ENCODE measurements around the gene RCN1.
"Not testable (repeated sequence)": the region's sequence is repeated elsewhere in the genome, so short reads cannot be mapped to it uniquely, and the experiment has no call there.

Gene RCN1

DNA sequence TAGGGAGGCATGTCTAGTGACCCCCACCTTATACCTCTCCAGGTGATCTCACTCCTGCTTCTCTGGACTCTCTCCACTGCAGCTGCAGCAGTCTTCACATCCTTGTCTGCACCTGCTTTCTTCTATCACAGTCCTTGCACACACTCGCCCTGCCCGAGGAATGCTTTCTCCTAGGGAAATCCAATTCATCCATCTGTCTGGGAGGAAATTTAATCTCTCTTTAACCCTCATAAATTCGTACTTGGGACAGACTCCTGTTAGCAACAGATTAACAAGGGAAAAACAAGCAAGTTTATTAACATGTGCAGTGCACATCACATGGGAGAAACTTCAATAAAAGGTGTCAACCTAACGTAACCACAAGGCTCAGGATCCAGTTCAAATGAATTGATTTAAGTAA lies 11.3 kb upstream of the RCN1 start:
- no peak for DNase-seq (ENCODE audit: low spot score)

DNA sequence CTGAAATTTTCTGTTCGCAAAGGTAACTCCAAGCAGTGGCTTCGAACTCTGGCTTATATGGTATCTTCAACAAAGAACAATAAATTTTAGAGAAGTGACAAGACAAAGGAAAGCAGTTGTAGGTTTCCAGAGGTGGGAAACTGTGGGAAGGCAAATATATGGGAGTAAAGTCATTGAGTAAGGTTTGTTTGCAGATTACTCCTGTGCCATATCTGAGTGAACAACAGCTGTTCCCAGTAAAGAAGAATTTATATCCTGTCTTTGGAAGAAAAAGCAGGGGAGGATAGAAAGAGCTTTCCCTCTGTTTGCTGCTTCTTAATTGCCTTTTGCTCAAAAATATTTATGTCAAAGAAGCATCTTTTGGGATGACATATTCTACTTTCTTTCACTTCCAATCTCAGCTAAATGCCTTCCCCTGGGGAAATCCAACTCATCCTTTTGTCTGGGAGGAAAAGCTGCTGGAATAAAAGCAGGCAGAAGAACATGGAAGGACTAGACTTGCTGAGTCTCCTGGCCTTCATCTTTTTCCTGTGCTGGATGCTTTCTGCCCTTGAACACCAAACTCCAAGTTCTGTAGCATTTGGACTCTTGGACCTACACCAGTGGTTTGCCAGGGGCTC lies 10.4 kb upstream of the RCN1 start:
- DNase-seq (ENCODE audit: low spot score), result no peak

DNA sequence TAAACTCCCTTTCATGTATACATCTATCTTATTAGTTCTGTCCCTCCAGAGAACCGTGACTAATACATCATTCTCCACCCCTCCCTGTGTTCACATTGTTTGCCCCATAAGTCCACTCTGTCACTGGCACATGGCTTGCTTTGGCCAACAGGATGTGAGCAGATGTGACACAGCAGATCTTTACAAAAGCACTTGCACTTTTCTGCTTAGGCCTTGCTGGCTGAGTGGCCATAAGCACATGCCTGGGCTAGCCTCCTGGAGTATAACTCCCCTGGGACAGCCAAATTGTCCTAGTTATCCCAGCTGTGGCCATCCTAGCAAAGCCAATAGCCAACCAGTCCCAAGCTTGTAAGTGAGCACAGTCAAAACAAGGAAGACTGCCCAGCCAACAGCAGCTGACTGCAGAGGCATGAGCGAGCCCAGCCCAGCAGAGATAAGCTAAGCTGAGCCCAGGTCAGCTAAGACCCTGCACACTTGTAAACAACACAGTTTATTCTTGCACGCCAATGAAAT lies 9.7 kb upstream of the RCN1 start:
- no peak for DNase-seq (ENCODE audit: low spot score)

DNA sequence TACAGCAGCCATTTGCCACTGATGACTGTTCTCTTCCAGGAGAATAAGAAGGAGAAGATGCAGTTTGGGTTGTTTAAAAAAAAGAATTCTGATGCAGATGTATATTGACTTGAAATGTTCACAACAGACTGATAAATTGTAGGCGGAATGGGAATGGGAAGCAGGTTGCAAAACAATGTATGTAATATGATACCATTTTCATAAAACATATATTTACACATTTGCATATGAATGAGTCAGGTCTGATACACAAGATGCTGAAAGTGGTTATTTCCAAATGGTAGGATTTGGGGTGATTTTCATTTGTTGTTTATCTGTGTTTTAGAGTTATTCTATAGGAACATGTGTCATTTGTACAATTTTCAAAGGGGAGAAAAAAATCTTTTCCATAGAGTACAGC lies 9.0 kb upstream of the RCN1 start:
- no peak for DNase-seq (ENCODE audit: low spot score)

DNA sequence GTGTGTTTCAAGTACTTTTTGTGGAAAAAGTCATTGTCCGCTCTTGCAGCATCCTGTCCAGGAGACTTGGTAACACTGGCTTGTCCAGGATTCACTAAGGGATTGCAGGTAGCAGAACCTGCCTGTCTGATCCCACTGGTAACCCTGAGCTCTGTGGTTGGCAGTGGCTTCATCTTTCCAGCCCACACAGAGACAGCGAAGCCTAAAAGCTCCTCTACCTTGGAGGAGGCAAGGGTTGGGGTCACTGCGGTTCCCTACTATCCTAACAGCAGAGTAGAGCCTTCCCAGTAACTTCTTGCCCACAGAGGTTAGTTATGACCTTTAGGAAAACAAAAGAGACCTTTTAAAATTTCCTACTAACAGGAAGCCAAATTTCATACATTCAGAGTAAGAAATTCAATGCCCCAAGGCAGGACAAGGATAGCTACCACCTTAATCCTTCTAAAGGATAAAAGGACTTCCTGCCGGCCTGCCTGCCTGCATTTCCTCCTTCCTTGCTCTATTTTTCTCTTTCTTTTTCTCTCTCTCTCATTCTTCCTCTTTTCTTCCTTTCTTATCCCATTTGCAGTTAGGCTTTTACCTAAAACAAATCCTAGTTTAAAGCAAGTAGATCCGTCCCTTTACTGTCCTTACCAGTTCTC lies 8.4 kb upstream of the RCN1 start:
- no peak for DNase-seq (ENCODE audit: low spot score)

DNA sequence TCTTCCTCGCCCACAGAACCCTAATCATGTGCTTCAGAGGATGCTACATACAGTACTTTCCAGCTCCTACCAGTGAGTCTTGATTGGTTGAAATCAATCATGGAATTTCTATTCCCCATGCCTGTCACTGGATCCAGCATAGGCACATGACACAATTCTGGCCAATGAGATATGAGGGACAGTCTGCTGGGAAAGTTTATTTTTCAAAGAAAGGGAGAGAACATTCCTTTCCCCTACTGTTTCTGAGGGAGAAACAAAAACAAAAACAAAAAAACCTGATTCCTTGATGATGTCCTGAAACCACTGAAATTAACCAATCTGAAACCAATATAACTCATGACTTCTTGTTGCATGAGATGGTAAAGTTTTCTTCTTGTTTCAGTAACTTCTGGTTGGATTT lies 3.3 kb upstream of the RCN1 start:
- no peak for DNase-seq (ENCODE audit: low spot score)

DNA sequence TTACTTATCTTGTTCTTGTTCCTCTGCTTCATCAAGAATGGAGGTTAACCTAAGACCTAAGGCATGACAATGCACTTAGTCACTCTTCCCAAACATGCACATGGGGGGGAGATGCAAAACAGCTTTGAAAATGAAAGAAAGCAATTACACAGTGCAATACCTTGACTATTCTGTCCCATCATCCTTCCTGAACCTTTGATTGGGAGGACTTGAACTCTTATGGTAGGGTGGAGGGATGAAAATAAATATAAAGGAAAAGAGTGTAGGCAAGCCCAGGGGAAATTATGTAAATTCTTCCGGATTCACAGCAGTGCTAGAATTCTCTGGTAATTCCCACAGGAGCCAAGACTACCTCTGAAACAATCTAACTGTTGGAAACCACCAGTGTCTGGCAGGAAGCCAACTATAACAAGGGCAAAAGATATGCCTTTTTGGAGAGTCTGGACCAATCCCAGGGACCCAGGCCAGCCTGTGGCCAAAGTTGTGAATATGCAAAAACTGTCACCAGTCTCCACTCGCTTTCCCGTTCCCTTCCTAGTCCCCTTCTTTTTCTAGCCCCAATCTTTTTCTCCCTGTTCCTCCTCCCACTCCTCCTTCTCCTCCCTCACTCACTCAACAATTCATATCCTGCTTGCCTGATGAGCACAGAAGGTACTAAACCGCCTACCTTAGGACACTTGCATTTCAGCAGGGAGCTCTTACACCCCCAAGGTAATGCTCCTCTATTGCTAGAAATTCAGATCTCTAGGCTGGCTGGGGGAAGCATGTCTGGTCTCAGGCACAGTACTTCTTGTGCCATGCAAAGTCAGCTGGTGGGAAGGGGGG lies 2.5 kb upstream of the RCN1 start:
- DNase-seq (ENCODE audit: low spot score), result no peak

DNA sequence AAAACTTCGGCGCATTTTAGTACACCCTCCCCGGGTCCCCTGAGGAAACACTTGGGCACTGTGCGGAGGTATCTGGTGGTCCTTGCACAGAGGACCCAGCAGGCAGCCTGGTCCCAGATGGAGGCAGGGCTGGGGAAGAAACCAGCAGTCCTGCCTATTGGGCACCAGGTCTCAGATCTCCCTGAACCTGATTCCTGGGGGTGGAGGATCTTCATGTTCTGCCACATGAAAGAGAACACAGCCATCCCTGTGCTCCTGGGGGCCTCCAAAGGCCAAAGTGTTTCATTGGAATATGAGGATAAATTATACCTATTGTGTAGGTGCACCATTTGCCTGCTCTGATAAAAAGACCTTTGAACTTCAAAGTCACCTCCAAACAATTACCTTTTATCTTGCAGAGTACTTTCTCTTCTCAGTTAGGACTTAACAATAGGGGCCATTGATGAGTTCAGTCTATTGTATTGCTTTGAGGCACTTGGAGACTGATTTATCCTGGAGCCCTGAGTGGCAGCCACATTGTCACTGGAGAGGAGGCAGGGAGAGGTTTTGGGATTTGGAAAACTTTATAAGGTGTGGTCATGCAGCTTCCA lies 1.8 kb downstream of the RCN1 start:
- DNase-seq (ENCODE audit: low spot score), result no peak

DNA sequence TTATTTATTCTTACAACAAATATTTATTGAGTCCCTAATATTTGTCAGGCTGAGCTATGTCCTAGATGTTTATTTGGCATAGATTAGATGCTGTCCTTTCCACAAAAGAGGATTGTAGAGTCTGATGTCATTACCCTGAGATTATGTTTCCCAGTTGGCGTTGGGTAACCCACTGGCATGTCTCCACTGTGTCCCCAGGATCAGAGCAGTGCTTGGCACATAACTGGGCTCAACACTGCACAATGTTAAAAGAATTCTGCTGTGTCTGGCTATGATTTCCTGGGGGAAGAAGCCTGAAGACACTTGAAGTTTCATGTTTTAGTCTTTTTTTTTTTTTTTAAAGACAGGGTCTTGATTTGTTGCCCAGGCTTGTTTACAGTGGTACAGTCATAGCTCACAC lies 4.0 kb downstream of the RCN1 start:
- DNase-seq (ENCODE audit: low spot score), result no peak

DNA sequence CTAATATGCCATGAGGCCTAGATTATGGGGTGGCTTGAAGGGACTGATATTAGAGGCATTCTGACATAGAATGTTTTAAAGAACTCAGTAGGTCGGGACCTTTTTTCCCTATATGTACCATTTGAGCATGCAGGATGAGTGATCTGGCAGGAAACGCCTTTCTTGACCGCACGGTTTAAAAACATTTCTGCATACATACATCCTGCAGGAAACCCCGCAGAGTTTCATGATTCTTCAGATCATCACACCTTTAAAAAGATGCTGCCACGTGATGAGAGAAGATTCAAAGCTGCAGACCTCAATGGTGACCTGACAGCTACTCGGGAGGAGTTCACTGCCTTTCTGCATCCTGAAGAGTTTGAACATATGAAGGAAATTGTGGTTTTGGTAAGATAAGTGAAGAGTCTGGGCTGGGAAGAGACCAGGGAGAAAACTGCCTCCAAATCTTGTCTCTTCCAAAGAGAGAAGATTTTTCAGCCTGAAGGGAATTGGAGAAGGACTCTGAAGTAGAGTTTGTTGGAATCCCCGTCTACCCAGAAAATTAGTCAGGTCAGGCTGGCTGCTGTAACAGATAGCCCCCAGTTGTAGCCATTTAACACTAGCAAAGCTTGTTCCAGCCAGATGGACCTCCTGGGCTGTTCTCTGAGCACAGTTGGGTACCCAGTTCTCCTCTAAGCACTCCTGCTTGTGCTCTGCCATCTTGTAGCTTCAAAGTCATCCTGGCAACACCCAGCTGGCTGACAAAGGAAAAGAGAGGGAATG lies 7.4 kb downstream of the RCN1 start:
- DNase-seq (ENCODE audit: low spot score), result no peak

DNA sequence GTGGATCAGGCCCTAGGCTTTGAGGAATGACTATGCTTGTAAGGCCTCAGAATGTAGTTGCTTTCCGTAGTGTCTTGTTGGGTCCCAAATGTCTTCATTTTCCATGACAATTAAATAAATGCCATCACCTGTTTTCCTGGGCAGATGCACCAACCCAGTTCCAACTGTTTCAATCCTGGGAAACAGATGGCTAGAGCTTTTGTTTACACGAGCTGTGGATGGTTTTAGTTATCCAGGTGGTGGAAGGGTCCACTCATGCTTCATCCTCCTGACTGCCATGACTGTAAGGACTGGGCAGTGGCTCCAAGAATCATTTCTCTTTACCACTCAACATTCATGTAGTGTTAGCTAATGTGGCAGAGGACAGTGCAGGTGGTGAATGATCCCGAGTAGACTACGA lies 8.6 kb downstream of the RCN1 start:
- DNase-seq (ENCODE audit: low spot score), result no peak

DNA sequence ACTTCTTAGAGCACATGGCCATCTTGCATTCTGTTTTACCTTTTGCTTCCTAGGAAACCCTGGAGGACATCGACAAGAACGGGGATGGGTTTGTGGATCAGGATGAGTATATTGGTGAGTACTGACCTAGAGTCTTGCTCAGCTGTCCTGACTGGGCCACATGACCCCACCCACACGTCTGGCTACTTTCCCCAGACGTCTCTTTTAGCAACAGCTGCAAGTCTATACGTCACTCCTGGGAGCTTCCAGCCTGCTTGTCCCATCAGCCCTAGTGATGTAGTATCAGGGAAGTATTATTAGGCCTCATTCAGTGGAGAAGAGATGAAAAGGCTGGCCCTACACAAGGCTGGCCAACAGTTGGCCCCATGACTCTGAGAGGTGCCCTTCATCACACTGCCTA lies 9.6 kb downstream of the RCN1 start:
- DNase-seq (ENCODE audit: low spot score), result no peak

DNA sequence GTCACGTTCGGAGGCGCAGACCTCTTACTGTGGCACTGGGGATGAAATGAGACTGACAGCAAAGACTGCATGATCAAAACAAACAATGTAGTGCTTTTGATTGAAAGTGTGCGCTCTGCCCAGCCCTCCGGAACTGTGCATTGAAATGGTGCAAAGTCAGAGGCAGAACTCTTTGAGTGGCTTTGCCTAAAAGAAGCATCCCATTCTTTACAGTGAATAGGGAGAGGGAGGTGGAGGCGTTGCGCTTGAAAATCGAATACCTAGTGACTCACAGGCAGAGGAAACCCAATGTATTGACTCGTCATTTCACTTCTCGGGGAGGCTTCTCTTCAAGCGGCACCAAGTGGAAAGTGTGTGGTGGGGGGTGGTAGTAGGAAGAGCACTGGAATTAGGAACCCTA lies 10.9 kb downstream of the RCN1 start:
- no peak for DNase-seq (ENCODE audit: low spot score)

DNA sequence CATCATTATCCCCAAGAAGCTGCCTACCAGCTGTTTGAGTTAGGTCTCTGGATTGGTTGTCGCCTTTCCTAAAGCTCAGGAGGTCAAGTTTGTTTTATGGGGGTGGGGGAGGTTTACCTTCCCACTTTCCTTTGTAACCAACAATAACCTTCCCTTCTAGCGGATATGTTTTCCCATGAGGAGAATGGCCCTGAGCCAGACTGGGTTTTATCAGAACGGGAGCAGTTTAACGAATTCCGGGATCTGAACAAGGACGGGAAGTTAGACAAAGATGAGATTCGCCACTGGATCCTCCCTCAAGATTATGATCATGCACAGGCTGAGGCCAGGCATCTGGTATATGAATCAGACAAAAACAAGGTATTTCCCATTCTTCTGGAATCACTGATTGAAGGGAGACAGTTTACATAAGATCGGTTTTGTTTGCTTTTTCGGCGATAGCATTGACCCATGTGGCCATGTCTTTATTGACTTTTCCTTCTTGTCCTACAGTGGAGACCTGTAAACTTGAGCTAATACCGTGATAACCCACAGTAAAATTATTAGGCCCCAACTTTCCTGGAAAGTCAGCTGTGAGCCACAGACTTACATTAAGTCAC lies 12.3 kb downstream of the RCN1 start:
- not testable (repeated sequence) for DNase-seq (ENCODE audit: low spot score)

DNA sequence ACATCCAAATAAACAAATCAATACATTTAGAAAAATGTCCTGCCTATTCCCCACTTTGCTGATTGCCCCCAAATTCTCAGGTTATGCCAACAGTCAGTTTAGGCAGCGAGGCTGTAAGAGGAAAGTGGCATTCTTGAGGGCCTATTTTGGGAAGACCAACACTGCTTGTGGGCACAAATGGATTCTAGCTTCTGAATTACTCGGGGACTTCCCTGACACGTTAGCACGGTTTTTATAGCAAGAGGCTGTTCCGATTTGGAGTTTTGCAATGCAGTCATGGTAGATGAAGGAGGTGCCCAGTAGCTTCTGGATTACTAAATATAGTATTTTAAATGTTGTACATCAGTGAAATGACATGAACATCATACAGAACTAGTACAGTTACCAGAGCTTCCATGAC lies 13.1 kb downstream of the RCN1 start:
- DNase-seq (ENCODE audit: low spot score), result no peak

DNA sequence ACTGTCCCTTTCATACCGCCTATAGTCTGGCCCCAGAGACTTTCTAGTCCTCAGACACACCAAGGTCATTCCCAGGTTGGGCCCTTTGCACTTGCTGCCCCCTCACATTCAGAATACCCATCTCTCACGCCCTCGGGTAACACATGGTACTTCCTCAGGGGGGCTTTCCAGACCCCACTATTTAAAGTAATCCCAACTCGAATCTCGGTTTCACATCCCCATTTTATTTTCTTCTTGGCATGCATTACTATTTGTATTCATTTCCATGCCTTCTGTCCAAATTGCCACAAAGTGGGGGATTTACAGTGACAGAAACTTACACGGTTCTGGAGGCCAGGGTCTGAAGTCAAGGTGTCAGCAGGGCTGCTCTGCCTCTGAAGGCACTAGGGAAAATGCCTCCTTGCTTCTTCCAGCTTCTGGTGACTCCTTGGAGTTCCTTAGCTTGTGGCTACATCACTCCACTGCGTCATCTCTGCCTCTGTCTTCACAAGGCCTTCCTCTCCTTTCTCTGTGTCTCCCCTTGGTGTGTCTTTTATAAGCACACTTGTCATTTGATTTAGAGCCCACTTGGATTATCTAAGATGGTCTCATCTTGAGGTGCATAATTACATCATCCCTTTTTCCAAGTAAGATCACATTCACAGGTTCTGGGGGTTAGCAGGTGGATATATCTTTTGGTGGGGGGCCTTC lies 15.1 kb downstream of the RCN1 start:
- DNase-seq (ENCODE audit: low spot score), result no peak

DNA sequence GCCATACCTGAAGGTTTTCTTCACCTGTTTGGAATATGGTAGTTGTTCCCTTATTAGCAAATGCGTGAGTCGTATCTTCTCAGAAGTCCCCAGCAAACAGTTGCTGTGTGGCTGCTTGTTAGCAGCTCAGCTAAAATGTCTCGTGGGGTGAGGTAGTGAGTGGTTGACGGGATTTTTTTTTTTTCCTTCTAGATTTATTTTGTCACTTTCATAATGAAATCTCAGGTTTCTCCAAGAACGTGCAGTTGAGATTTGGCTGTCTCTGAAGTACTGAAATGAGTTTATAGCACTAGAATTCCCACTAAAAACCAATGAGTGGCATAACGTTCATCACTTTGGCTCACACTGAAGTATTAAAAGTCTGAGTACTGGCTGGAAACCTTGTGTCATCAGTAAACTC lies 16.8 kb downstream of the RCN1 start:
- no peak for DNase-seq (ENCODE audit: low spot score)

DNA sequence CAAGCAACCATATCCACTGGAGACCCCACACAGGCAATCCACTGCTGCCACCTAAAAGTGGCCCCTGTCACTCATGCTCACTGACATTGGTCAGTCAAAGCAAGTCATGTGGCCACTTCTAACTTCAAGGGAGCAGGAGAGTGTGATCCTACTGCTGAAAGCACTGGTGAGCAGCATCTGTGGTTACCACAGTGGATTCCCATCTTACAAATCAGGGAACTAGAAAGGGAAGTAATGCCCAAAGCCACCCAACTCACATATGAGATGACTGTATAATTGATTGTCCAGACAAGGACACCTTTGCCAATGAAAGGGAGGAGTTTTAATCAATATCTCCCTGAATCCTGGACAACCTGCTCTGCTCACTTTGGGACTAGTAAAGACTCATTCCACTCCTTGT lies 17.7 kb downstream of the RCN1 start:
- DNase-seq (ENCODE audit: low spot score), result no peak

DNA sequence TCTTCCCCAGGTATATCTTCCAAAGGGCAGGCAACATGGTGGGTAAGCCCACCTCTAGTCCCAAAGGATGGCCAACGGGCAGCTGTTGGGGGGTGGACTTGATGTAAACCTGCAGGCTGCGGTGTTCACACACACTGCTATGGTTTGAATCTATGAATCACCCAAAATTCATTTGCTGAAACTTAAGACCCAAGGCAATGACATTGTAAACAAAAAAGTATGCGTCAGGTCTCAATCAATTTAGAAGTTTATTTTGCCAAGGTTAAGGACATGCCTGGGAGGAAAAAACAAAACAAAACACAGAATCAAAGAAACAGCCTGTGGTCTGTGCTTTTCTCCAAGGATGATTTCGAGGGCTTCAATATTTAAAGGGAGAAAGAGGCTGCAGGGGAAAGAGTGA lies 18.3 kb downstream of the RCN1 start:
- no peak for DNase-seq (ENCODE audit: low spot score)

DNA sequence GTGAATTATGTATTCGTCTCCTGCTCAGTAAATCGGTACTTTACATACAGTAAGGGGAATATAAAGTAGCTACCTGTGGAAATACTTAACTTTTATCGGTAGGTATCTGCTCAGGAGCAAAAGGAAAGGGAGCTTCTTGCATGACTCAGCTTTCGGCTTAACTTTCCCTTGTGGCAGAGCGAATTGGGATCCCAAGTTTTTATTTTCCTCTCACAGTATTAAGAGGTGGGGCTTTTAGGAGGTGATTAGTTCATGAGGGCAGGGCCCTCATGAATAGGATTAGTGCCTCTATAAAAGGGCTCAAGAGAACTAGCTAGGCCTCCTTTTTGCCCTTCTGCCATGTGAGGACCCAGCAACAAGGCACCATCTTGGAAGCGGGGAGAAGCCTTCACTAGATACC lies 18.7 kb downstream of the RCN1 start:
- DNase-seq (ENCODE audit: low spot score), result no peak

DNA sequence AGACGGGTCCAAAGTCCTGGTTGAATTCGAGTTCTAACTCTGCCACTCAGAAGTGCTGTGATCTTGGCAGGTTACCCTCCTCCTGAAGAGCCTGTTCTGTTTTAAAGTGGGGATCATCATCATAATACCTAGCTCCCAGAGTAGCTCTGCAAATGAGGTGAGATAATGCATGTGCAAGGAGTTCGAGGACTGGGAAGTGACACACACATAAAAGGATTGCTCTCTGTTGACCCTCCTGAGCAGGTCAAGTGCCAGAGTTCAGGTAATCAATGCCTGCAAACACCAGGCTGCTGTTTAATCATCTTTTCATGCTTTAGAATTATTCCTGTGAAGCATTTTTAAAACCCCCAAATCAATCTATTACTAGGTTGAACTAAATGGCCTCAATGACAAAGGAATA lies 19.9 kb downstream of the RCN1 start:
- DNase-seq (ENCODE audit: low spot score), result no peak
